NCI-H226 (cell line): Measurements from ENCODE around the gene TAF1A.

ENCODE experiments used
- DNase-seq: peaks from one replicate; pipeline ENCODE4 v3.0.0-alpha.2; 2015

Gene TAF1A

GRCh38 chr1:222529916-222530315, 59.8 kb downstream of the TAF1A start:
- DNase-seq, result no peak

GRCh38 chr1:222529181-222529580, 60.6 kb downstream of the TAF1A start:
- no peak for DNase-seq

- DNase-seq, result no peak
Observed at GRCh38 chr1:222525951-222526350, 63.8 kb downstream of the TAF1A start.

- DNase-seq, result no peak
Observed at GRCh38 chr1:222523852-222524251, 65.9 kb downstream of the TAF1A start.

GRCh38 chr1:222522105-222522915, 67.4 kb downstream of the TAF1A start:
- peak; percentile 18 for DNase-seq

- peak; percentile 67 for DNase-seq
Observed at GRCh38 chr1:222521299-222522104, 68.2 kb downstream of the TAF1A start.
